Measurements from ENCODE around the gene YBEY. TPM values are rescaled to one million over a fixed set of nuclear protein-coding genes. Genes with fewer than 3 reads are reported as not detected.
"Not testable (repeated sequence)": the region's sequence is repeated elsewhere in the genome, so short reads cannot be mapped to it uniquely, and the experiment has no call there.

YBEY gene, protein sequence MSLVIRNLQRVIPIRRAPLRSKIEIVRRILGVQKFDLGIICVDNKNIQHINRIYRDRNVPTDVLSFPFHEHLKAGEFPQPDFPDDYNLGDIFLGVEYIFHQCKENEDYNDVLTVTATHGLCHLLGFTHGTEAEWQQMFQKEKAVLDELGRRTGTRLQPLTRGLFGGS
- polyA plus RNA-seq (ENCODE audit: low read depth in 6 of 6): 10 to 100 TPM; 14.1 to 25.5 (median 20.5) TPM

- Mint-ChIP-seq H3K36me3 (peaks cover 0 to 9% of the 10 kb centered on the region in 2 donors), H3K4me3 (peak within 1 kb of the TSS; percentile 88 to 100 (median 98)), H3K9me3 (no peaks in the 10 kb centered on the region), H3K27me3 (no peaks in the 10 kb centered on the region), H3K4me1 (peaks cover 37 to 63% (median 45%) of the 10 kb centered on the region in 3 donors), H3K27ac (peak within 1 kb of the TSS; percentile 92 to 99 (median 98))
- DNase-seq: peak; percentile 81
- peak; percentile 88 to 91 for ATAC-seq (ENCODE audit: low read depth in 2 of 2)
Measured at GRCh38 chr21:46285761-46286647, at the start of gene YBEY. Gene YBEY, plus strand, starts transcription at chr21:46286342. Its CDS starts 572 bp downstream, at chr21:46286914.

GRCh38 chr21:46237474-46237873, 48.7 kb upstream of the YBEY start:
- peaks cover 0 to 13% (median 5%) of the 10 kb centered on the region in 3 donors for H3K4me1 Mint-ChIP-seq
- no peak for DNase-seq
- H3K4me3 Mint-ChIP-seq: no peak overlapping the region
- H3K36me3 Mint-ChIP-seq: peaks cover 9 to 31% of the 10 kb centered on the region in 2 donors
- no peak overlapping the region for H3K27ac Mint-ChIP-seq
- H3K27me3 Mint-ChIP-seq: no peaks in the 10 kb centered on the region
- no peak for ATAC-seq (ENCODE audit: low read depth in 2 of 2)
- no peaks in the 10 kb centered on the region for H3K9me3 Mint-ChIP-seq

- peaks cover 13 to 32% of the 10 kb centered on the region in 2 donors for H3K36me3 Mint-ChIP-seq
- H3K9me3 Mint-ChIP-seq: no peaks in the 10 kb centered on the region
- ATAC-seq (ENCODE audit: low read depth in 2 of 2) (no peak), DNase-seq (no peak)
- no peaks in the 10 kb centered on the region for H3K27me3 Mint-ChIP-seq
- H3K4me1 Mint-ChIP-seq: peaks cover 0 to 11% (median 4%) of the 10 kb centered on the region in 3 donors
- H3K27ac Mint-ChIP-seq: peak overlapping the region in 2 of 6 donors; percentile 13 to 53
- H3K4me3 Mint-ChIP-seq: no peak overlapping the region
Measured at GRCh38 chr21:46239817-46240325, 46.3 kb upstream of the YBEY start.

DNA sequence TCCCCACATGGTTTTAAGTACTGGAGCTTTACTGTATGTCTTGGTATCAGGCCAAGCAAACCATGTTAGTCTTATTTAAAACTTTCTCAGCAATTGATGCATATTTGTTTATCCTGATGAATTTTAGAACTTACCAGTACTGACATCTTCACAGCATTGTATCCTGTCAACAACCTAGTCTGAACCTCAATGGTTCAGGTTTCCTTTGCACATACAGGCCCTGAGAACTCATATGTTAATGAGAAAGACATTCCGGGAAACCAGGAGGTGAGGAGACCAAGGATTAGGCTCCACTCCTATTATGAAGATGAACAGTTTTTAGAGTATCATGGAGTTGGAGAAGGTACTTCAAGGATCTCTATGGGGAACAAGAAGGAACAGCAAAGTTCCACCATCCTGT, 44.6 kb upstream of the YBEY start:
- H3K27ac Mint-ChIP-seq; H3K9me3 Mint-ChIP-seq; ATAC-seq (ENCODE audit: low read depth in 2 of 2); DNase-seq; H3K27me3 Mint-ChIP-seq; H3K4me3 Mint-ChIP-seq: not testable (repeated sequence)
- Mint-ChIP-seq H3K36me3 (peaks cover 11 to 38% of the 10 kb centered on the region in 2 donors), H3K4me1 (peaks cover 4 to 11% (median 9%) of the 10 kb centered on the region in 3 donors)

GRCh38 chr21:46243325-46243724, 42.8 kb upstream of the YBEY start:
- ATAC-seq (ENCODE audit: low read depth in 2 of 2): no peak
- peak overlapping the region in 2 of 6 donors; percentile 15 to 76 for H3K27ac Mint-ChIP-seq
- peaks cover 5 to 13% (median 10%) of the 10 kb centered on the region in 3 donors for H3K4me1 Mint-ChIP-seq
- H3K9me3 Mint-ChIP-seq: no peaks in the 10 kb centered on the region
- no peak overlapping the region for H3K4me3 Mint-ChIP-seq
- no peaks in the 10 kb centered on the region for H3K27me3 Mint-ChIP-seq
- no peak for DNase-seq
- H3K36me3 Mint-ChIP-seq: peaks cover 17 to 43% of the 10 kb centered on the region in 2 donors

DNA sequence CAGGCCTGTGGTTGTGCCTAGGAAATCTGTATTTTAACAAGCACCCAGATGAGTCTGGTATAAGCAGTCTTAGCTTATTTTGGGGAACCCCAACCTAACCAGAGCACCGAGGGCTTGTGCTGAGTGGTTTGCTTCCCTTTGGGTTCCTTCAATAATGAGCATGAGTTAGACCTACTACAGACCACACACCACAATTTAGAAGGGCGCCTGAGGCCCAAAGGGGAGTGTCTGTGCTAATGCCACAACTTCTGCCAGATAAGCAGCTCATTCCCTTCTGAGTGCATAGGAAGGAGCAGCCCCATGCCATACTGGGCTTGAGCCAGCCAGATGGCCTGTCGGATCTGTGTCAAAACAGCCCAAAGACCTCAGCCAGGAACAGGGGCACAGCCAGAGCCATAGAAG, 42.2 kb upstream of the YBEY start:
- ATAC-seq (ENCODE audit: low read depth in 2 of 2): no peak
- DNase-seq: no peak
- no peak overlapping the region for H3K4me3 Mint-ChIP-seq
- no peaks in the 10 kb centered on the region for H3K9me3 Mint-ChIP-seq
- H3K27me3 Mint-ChIP-seq: no peaks in the 10 kb centered on the region
- H3K36me3 Mint-ChIP-seq: peaks cover 17 to 44% of the 10 kb centered on the region in 2 donors
- no peak overlapping the region for H3K27ac Mint-ChIP-seq
- H3K4me1 Mint-ChIP-seq: peaks cover 5 to 13% (median 6%) of the 10 kb centered on the region in 3 donors

GRCh38 chr21:46244602-46245001, 41.5 kb upstream of the YBEY start:
- no peak overlapping the region for H3K4me3 Mint-ChIP-seq
- H3K4me1 Mint-ChIP-seq: peaks cover 5 to 13% (median 6%) of the 10 kb centered on the region in 3 donors
- DNase-seq (no peak), ATAC-seq (ENCODE audit: low read depth in 2 of 2) (no peak)
- no peak overlapping the region for H3K27ac Mint-ChIP-seq
- H3K36me3 Mint-ChIP-seq: peaks cover 15 to 39% of the 10 kb centered on the region in 2 donors
- H3K9me3 Mint-ChIP-seq: no peaks in the 10 kb centered on the region
- H3K27me3 Mint-ChIP-seq: no peaks in the 10 kb centered on the region

GRCh38 chr21:46245213-46245915, 40.8 kb upstream of the YBEY start:
- Mint-ChIP-seq H3K4me3 (no peak overlapping the region), H3K27ac (no peak overlapping the region), H3K4me1 (peaks cover 5 to 20% (median 11%) of the 10 kb centered on the region in 3 donors), H3K9me3 (no peaks in the 10 kb centered on the region), H3K36me3 (peaks cover 22 to 39% of the 10 kb centered on the region in 2 donors), H3K27me3 (no peaks in the 10 kb centered on the region)
- no peak for DNase-seq
- ATAC-seq (ENCODE audit: low read depth in 2 of 2): no peak

DNA sequence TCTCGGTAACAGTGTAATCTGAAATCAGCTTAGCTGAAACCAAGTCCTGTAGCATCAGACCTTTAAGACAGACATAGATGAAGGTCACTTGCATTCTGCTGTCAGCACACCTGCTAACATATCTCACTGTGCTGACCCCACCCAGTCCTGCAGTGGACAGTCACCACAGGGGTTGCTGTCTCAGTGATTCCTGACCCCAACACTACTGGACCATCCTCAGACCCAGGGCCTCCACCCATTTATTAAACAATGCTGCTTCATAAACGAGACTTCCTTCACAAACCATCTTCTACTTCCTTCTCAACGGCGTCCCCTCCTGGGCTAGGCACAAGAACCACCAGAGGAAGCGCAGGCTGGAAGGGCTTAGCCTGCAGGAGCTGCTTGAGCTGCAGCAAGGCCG, 39.8 kb upstream of the YBEY start:
- ATAC-seq (ENCODE audit: low read depth in 2 of 2) (no peak), DNase-seq (no peak)
- peak overlapping the region in 2 of 6 donors; percentile 32 to 80 for H3K27ac Mint-ChIP-seq
- peaks cover 28 to 44% of the 10 kb centered on the region in 2 donors for H3K36me3 Mint-ChIP-seq
- H3K27me3 Mint-ChIP-seq: no peaks in the 10 kb centered on the region
- peaks cover 9 to 22% (median 15%) of the 10 kb centered on the region in 3 donors for H3K4me1 Mint-ChIP-seq
- peak overlapping the region in 1 of 8 donors; percentile 47 for H3K4me3 Mint-ChIP-seq
- no peaks in the 10 kb centered on the region for H3K9me3 Mint-ChIP-seq

- DNase-seq: no peak
- Mint-ChIP-seq H3K9me3 (no peaks in the 10 kb centered on the region), H3K4me1 (peaks cover 14 to 22% (median 15%) of the 10 kb centered on the region in 3 donors), H3K27me3 (no peaks in the 10 kb centered on the region), H3K36me3 (peaks cover 28 to 44% of the 10 kb centered on the region in 2 donors), H3K27ac (peak overlapping the region in 2 of 6 donors; percentile 57 to 84), H3K4me3 (no peak overlapping the region)
- no peak for ATAC-seq (ENCODE audit: low read depth in 2 of 2)
Measured at GRCh38 chr21:46247699-46248421, 38.3 kb upstream of the YBEY start.

DNA sequence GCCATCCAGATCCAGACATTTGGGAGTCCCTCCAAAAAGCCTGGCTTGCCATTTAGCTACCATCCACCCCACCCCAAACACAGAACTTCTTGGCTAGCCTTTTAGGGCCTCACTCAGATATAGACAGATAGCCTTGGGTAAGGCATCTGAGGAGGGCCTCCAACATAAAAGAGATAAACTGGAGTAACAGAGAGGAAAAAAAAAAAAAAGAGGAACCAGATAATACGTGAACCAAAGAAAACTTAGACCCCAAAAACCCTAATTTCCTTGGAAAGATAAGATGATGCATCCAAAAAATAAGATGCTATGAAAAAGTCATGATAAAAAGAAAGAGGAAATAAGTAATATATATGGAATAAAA, 37.7 kb upstream of the YBEY start:
- Mint-ChIP-seq H3K27me3 (no peaks in the 10 kb centered on the region), H3K36me3 (peaks cover 28 to 39% of the 10 kb centered on the region in 2 donors), H3K4me3 (no peak overlapping the region), H3K9me3 (no peaks in the 10 kb centered on the region), H3K4me1 (peaks cover 17 to 21% (median 20%) of the 10 kb centered on the region in 3 donors), H3K27ac (peak overlapping the region in 1 of 6 donors; percentile 57)
- ATAC-seq (ENCODE audit: low read depth in 2 of 2) (no peak), DNase-seq (no peak)

GRCh38 chr21:46248827-46249226, 37.3 kb upstream of the YBEY start:
- ATAC-seq (ENCODE audit: low read depth in 2 of 2) (no peak), DNase-seq (no peak)
- Mint-ChIP-seq H3K4me1 (peaks cover 21 to 24% (median 23%) of the 10 kb centered on the region in 3 donors), H3K27me3 (no peaks in the 10 kb centered on the region), H3K27ac (no peak overlapping the region), H3K4me3 (no peak overlapping the region), H3K36me3 (peaks cover 31 to 40% of the 10 kb centered on the region in 2 donors), H3K9me3 (peaks cover 0 to 4% (median 0%) of the 10 kb centered on the region in 7 donors)

Data from naive B cell (primary cell).